Activated CD8-positive, alpha-beta memory T cell treated with anti-CD3 and anti-CD28 coated beads, Interleukin-2, amount 50 U/mL, for 1 hour (primary cell): ENCODE data around the gene CRISPLD2.

Source experiments
- DNase-seq: peaks from one replicate; pipeline ENCODE4 v3.0.0-alpha.2; 2020; ENCODE audit errors: extremely low read depth

The CRISPLD2 gene, protein sequence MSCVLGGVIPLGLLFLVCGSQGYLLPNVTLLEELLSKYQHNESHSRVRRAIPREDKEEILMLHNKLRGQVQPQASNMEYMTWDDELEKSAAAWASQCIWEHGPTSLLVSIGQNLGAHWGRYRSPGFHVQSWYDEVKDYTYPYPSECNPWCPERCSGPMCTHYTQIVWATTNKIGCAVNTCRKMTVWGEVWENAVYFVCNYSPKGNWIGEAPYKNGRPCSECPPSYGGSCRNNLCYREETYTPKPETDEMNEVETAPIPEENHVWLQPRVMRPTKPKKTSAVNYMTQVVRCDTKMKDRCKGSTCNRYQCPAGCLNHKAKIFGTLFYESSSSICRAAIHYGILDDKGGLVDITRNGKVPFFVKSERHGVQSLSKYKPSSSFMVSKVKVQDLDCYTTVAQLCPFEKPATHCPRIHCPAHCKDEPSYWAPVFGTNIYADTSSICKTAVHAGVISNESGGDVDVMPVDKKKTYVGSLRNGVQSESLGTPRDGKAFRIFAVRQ

DNA sequence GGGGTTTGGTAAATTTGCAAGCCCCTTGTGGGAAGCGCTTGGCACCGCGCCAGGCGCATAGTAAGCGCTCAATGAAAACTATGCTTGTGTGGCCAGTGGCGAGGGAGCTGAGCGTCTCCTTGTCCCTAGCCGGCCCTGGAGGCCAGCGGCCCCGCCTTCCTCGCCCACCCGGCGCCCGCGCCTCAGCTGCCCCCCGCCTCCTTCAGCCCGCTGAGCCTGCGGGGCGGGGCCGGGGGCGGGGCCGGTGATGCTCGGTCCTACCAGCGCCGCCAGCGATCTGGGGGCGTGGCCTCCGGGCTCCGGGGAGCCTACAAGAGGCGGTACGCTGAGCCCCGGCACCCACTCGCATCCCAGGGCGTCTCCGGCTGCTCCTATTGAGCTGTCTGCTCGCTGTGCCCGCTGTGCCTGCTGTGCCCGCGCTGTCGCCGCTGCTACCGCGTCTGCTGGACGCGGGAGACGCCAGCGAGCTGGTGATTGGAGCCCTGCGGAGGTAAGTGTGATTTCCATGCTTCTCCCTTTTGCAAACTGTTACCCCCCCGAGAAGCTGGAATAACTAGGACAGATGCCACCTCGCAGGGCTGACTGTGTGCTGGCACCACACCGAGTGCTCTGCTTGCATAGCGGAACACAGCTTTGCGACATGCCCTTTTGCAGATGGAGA, at the start of gene CRISPLD2:
Gene CRISPLD2, plus strand, starts transcription at position 342 of the 661 bp plus-strand sequence. CDS start 18,511 bp downstream, outside the sequence.
- peak; percentile 60 for DNase-seq

DNA sequence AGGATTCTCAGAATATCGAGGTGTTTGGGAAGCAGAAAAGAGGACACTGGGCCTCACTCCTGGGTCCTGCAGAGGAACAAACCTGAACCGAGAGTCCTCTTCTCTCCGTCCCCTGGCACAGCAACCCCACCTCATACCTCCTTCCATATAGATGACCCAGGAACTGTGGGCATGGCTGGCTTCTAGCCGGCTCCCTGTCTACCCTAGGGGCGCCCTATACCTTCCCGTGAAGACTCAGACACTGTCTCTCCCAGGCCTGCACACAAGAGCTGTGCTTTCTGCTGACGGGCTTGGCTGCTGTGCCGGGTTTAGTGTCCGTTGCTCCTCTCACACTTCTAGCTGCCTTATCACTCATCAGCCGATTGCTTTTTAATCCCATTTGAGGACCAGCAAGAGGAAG, 46.5 kb upstream of the CRISPLD2 start:
- DNase-seq: no peak

DNA sequence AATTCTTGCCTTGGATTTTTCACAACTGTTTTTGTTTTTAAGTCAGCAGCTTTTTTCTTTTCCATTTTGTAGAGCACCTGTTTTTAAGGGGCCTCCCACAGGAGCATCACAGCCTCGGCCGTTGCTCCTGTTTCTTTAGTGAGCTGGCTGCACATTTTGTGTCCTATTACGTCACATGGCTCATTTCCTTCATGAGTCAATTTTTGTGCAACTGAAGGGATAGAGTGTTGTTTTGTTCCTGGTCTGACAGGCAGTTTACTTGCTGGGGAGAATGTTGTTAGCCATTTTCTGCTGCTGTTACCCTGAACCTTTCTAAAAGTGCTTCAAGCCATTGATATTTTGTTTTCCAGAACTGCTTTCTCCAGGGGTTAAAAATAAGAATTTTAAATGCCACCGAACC, 45.0 kb upstream of the CRISPLD2 start:
- no peak for DNase-seq

DNA sequence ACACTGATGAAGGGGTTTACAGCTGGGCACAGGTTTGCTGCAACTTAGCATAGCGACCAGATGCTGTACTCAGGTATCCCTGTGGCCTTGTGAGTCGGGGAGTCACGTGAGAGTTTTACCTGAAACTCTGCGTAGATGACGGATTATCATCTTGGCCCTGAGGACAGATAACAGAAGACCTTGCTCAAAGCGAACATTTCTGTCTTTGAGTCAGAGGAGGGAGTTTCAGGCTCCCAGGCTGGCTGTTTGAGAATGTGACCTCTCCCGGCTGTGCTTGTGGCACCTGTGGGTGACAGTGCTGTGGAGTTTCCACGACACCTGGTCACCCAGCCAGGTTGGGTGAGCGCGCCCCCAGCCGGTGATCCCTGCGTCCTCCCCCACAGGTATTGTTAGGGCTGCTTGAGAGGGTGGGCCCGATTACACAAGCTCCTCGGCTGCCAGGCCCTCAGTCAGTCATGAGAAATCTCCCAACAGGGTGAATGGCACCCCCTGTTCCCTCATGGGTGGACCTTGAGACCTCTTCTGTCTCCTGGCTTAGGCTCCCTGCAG, 44.4 kb upstream of the CRISPLD2 start:
- DNase-seq: no peak

DNA sequence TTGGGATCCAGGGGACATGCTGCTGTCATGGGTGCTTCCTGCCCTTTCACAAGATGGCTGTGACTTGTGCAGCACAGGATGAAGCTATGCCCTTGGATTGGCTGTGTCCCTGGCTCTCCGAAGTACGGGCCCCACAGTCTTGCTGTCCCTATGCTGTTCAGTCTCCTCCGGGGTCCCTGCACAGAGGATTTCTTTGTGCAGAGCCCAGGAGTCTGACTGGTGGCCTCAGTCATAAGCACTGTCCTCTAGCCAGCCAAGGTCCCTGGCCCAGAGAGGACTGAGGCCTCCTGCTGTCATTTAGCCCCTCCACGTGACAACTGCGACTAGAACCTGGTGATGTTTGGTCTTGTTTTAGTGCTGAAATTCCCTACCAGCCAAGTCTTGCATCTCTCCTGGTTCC, 42.4 kb upstream of the CRISPLD2 start:
- no peak for DNase-seq

DNA sequence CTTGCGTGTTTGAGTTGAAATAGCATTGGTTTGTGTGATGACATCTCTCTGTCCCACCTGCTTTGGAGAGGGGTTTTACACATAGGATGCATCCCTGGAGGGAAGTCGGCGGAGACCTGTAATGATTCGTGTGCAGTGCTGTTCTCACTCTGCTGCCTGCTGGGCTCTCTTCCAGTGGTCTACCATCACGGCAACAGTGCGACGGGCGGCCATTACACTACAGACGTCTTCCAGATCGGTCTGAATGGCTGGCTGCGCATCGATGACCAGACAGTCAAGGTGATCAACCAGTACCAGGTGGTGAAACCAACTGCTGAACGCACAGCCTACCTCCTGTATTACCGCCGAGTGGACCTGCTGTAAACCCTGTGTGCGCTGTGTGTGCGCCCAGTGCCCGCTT, 41.1 kb upstream of the CRISPLD2 start:
- no peak for DNase-seq

DNA sequence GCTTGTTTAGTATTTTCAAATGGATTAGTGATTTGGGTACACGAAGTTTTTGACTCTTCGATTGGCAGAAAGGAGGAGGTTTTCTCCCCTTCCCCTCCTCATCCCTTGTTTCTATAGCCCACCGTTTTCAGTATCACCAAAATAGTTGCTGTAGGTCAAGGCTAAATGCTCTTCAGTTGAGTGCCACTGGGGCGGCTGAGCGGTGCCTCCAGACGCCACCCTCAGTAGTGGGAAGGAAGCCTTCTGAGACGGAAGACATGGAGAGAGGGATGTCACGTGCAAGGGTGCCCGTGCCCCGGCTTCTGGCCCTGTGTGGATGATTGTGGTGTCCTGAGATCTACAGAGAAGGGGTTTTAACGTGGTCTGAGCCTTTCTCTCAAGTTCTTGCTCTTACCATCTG, 39.7 kb upstream of the CRISPLD2 start:
- DNase-seq: no peak

DNA sequence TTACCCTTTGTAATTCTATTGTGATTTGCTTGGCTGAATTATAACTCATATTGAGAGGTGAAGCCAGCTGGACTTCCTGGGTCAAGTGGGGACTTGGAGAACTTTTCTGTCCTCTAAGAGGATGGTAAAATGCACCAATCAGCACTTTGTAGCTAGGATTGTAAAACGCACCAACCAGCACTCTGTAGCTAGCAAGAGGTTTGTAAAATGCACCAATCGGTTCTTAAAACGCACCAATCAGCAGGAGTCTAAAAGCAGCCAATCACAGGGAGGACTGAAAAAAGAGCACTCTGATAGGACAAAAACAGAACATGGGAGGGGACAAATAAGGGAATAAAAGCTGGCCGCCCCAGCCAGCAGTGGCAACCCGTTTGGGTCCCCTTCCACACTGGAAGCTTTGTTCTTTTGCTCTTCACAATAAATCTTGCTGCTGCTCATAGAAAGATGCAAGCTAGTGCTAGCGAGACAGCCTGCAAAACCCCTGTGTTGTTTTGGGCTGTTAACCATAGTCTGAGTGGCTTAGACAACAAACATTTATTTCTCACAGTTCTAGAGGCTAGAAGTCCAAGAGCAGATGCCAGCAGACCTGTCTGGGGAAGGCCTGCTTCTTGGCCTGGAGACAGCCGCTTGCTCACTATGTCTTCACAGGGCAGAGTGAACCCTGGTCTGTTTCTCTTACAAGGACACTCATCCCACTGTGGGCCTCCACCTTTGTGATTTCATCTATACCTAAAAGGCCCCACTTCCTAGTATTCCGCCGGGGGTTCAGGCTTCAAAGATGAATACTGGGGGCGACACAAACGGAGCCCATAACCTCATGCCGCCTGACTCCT, 39.0 kb upstream of the CRISPLD2 start:
- no peak for DNase-seq

DNA sequence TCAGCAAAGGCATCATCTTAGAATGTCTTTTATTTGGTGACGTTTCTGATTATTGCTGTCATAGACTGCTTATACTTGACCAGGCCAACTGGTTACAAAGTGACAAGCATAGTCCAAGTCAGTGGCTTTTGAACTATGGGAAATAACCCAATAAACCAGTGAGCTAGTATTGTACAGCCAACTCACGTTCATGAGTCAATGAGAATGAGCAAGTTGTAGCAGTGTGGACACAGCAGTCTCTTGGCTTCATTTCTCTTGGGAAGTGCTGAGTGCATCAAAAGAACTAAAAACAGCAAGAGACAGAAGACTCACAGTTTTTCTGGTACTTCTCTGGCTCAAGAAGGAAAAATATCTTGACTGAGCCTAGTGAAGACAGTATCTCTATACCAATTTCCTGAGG, 36.9 kb upstream of the CRISPLD2 start:
- no peak for DNase-seq

DNA sequence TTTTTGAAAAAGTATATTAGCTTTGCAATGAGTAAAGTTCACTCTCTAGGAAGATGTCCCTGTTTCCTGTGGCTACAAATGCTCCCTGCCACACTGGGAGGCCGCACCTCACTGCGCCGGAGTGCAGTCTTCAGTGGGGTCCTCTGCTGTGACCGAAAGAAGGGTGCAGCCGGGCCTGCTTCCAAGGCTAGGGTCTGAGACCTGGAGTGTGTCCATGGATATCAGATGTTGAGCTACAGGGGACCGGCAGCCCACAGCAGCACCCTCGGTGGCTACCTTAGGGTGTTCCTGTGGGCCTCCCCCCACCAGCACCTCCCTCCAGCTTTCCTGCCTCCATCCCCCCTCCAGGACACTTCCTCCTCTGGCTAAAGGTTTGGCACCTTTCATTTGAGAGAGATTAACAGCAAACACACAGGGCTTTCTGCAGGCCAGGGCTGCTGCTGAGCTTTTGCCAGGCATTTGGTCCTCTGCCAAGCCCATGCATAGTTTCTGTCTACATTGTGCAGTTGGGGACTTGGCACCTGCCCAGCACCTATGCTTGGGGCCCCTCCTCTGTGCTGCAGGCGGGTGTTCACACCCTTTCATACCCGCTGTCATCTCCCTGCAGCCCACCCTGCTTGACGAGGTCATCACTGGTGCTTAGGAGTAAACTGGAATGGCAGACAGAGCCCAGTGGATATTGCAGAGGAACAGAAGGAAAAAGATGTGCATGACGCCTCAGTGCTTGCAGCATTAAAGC, 33.8 kb upstream of the CRISPLD2 start:
- DNase-seq: no peak

DNA sequence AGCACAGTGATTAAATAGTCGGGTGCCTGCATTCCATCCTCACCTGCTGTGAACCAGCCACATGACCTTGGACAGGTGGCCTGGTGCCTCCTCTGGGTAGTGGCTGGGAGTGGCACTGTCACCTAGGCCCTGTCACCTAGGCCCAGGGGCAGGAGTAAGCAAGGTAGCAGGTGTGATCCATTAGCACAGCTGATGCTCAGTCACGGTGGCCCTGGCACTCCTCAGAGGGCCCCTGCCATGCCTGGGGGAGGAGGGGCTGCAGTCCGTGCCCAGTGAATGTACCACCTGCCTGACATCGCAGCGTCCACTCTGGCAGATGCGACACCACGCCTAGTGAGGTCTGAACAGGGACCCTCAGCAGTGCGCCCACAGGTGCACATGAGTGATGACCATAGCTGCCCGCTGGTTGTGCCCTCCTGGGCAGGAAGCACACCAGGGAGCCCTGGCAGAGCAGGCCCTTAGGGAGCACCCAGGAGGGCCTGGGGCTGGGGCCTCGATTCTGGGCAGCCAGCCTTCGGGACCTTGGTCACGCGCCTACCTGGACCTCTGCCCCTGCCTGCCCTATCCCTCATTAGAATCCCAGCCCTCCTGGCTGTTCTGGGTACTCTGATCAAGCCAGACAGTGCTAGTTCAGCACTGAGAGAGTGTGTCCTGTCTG, 33.1 kb upstream of the CRISPLD2 start:
- DNase-seq: no peak

DNA sequence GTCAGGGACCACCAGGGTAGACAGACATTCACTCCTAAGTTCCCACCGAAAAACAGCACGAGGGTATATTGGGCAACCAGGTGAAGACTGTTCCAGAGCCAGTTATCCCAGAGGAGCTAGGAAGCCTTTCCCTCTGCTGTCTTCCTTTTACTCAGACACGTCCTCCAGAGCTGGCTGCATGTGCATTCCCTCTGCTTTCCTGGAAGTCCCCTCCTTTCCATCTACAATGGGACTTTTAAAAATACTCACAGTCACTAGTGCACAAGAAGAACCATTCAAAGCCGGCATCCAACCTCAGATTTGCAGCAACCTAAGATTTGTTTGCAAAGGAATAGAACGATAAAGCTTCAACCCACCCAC, 32.5 kb upstream of the CRISPLD2 start:
- no peak for DNase-seq

DNA sequence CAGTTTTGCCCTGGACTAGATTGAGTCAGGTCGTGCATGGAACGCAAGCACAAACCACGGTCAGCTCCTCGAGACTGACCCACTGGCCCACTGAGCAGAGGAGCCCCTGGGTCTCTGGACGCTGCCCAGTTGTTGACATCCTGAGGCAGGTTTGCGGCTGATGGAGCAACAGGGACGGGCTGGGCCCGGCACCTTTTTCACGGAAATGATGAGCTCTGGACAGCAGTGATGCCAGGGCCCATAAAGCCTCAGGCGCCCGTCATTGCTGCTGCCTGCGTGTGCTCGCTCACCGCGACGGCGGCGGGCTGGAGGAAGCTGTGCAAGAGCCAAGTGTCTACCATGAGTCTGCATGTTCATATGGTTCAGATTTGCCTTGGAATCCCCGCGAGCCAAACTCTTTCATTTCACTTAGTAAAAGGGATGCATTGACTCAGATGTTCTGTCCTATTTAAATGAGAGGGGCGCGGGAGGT, 30.8 kb upstream of the CRISPLD2 start:
- no peak for DNase-seq

DNA sequence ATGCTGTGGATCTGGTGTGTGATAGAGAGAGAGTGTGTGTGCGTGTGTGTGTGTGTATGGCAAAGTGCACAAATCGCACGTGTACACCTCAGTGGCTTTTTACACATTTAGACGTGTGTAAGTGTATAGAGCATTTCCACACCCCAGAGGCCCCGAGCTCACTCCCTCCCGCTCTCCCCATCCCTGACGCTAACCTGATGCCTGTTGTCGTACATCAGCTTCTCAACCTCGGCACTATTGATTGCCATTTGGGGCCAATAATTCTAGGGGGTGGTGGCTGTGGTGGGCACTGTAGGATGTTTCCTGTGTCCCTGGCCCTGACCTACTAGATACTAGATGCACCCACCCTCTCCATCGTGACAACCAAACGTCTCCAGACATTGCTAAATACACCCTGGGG, 30.4 kb upstream of the CRISPLD2 start:
- no peak for DNase-seq

DNA sequence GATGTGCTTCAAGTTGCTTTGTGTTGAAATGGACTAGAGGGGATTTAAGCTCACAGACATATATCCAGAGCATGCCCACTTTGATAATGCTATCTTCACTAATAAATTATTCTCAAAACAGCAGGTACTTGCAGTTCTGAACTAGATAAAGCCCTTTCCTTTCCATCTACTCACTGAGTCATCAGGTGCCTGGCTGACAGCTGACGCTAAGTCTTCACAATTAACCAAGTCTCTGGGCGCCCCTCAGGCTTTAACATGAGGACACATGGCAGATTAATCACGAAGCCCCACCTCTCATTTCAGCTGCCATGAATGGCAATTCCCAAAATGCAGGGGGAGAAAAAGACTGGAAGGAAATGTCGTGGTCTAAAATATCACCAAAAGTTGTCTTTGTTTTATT, 29.5 kb upstream of the CRISPLD2 start:
- DNase-seq: no peak

DNA sequence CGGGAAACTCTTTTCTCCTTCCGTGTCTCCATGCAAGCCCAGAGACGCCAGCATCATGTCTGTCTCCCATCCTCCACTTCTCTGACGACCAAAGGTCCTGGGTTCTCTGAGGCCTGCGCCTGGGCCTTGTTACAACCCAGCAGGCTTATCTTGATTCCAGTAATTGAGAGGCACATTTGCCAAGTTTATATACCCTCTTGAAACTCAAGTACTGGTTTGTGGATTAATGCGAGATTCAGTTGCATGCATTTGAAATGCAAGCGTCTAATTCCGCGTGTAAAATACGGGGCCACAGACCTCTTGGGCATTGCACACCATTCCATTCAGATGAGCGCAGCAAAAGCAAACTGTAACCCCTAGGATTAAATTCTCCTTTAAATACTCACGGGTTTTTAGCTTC, 28.7 kb upstream of the CRISPLD2 start:
- DNase-seq: no peak

DNA sequence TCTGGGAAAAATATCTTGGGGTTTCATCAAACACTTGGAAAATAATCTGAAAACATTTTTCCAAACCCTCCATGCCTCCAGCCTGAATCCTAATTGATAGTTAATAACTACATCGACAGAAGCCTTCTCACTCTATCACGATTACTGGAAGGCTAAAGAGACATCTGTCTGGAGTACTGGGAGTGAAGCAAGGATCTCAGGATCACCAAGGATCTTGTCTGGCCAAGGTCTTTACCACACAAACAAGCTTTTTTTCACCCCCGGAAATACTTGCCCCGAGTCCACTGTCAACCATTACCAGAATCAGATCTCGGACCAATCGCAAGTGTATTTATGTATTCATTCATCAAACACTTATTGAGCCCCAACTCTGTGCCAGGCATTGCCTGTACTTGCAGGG, 28.3 kb upstream of the CRISPLD2 start:
- DNase-seq: no peak

DNA sequence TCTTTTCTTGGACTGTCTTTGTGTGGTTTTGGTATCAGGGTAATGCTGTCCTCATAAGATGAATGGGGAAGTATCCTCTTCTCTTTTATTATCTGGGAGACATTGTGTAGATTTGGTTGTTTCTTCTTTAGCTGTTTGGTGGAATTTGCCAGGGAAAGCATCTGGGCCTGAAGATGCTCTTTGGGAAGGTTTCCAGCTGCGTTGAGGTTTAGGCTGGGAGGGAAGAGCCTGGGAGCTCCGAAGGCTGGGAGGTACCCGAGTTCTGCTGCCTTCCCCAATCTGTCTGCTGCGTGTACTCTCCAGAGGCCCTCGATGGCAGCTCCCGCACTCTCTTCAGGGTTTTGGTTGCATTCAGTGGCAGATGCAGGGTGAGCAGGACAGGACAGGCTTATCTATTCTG, 25.6 kb upstream of the CRISPLD2 start:
- no peak for DNase-seq

DNA sequence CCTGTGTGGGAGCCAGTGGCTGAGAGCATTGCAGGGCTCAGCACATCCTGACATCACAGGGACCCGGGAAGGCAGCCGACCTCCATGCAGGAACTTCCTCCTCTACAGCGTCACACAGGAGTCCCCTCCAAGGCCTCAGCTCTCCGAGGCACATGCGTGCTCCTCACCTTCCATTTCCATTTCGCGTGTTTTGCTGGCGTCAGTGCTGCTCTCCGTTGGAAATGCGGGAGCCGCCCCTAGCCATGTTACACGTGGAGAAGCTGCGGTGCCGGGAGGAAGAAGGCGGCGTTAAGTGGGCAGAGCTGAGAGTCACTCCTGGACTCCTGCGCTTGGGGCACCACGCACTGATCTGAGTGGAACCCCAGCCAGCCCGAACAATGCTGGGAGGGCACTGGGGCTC, 25.2 kb upstream of the CRISPLD2 start:
- no peak for DNase-seq

DNA sequence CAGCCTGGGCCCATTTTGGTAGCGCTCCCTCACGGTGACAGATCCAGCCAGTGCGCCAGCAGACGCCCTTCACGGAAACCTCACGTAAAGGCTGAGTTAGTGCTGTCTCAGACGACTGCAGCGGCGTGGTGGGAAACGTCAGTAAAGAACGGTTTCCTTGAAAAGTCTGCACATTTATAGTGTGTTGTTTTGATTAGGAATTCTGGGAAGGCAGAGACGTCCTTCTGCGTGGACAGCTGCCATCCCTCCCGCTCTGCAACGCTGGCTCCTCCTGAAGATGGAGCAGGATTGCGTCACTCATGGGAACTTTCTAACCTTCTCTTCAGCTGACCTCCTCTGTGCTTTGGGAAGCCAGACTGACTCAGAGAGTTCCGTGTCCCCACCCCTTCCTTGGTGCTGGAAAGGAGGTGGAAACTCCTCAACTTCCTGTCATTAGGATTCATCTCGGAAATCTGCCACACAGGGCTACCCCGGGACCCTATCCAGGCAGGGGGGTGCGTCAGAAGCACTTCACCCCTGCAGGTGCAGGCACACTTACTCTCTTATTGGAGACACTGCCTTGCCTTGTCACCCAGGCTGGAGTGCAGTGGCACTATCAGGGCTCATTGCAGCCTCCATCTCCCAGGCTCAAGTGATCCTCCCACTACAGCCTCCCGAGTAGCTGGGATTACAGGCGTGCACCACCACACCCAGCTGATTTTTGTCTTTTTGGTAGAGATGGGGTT, 24.3 kb upstream of the CRISPLD2 start:
- DNase-seq: no peak
